Activated T-helper 2 cell treated with anti-CD3 and anti-CD28 coated beads, Interferon-gamma antibody, Interleukin-2, Interleukin-4, amounts not matched to agents 10 μg/mL and 5 μg/mL and 100 μg/mL, durations not matched to agents 14 hours and 24 hours and 36 hours (primary cell): Measurements from ENCODE around the gene PRKCE. TPM values are rescaled to one million over a fixed set of nuclear protein-coding genes. Genes with fewer than 3 reads are reported as not detected.

Source experiments
- DNase-seq: peaks from one replicate; pipeline ENCODE4 v3.0.0; 2021; ENCODE audit warnings: low spot score
- H3K27ac Mint-ChIP-seq: one replicate; pipeline ENCODE4 v1.8.0; 2021; ENCODE audit warnings: mixed read lengths
- H3K27me3 Mint-ChIP-seq: one replicate; pipeline ENCODE4 v1.8.0; 2021; ENCODE audit warnings: low read depth, mixed read lengths
- H3K36me3 Mint-ChIP-seq: one replicate; pipeline ENCODE4 v1.8.0; 2021; ENCODE audit warnings: low read depth, mixed read lengths
- H3K4me1 Mint-ChIP-seq: one replicate; pipeline ENCODE4 v1.8.0; 2021; ENCODE audit warnings: low read depth, mixed read lengths
- H3K4me3 Mint-ChIP-seq: one replicate; pipeline ENCODE4 v1.8.0; 2021; ENCODE audit warnings: low read depth, mild to moderate bottlenecking, moderate library complexity, mixed read lengths
- H3K9me3 Mint-ChIP-seq: one replicate; pipeline ENCODE4 v1.8.0; 2021; ENCODE audit warnings: mixed read lengths
- intact Hi-C: fragments of 100-400 bp; cut with micrococcal nuclease; formaldehyde crosslinking; loops from one replicate; pipeline ENCODE4 v1.15.1; 2023
- total RNA-seq: library from RNA; stranded (reverse); gene quantifications from 2 replicates; pipeline ENCODE4 v1.2.3, GENCODE V29; 2022

The PRKCE gene
- total RNA-seq, 1 donor from 2014 or later, result 21.5 TPM

DNA sequence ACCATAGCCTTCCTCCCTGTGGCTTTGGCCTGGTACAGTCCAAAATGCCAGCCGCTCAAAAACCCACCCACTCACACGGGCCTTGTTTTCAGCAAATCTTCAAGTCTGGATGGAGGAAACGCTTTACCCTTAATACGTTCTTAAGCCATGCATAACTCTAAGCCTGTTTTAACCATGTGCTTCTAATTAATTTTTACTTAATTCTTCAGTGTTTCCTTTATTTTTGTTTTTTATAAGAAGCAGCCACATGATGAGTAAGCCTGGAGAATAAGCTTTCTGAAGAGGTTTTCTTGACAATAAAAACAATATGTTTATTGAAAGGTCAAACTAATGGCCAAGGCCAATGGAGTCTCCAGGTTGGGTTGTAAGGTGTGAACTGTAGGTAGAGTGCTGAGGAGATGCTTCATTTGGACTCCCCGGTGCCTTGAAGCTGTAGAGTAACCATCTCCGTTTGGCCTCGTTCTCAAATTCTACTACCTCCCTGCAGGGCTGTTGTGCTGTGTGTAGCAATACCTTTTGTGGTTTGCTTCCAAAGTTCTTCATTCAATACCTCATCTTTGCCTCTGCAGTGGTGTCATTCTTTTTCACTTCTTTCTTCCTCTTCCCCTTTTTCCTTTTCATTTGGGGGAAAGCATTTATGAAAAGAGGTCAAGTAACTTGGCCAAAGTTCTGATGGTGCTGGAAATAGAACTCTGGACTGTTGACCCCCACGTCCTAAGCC is 113.7 kb downstream of the PRKCE start:
- Mint-ChIP-seq H3K4me1 (no peaks in the 10 kb centered on the region), H3K9me3 (no peaks in the 10 kb centered on the region), H3K27ac (no peak overlapping the region), H3K4me3 (no peak overlapping the region), H3K27me3 (peaks cover 6% of the 10 kb centered on the region), H3K36me3 (no peaks in the 10 kb centered on the region)
- no peak for DNase-seq
- intact Hi-C loops, result no loop called here

DNA sequence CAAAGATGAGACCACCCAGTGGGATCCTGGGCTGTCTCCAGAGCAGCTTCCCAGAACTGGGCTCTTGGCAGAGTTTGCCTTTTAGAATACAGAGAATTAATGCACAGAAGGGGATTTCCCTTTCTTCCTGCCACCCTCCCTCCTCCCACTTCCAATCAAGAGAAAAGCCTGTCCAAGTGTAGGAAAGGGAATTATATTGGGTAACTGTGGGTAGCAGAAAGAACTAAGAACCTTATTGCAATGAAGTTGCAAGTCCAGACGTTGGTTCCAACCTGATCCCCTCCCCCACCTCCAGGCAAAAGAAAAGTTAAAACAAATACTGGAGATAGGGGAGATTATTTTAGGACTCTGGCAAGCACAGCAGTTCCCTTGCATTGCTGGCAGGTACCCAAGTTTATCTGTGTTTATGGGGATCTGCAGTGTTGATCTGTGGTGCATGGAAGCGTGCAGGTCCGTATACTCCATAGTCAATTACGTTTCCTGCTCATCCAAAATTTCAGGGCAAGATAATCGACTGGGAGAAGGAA is 114.3 kb downstream of the PRKCE start:
- H3K4me3 Mint-ChIP-seq, result no peak overlapping the region
- no peaks in the 10 kb centered on the region for H3K4me1 Mint-ChIP-seq
- peaks cover 6% of the 10 kb centered on the region for H3K27me3 Mint-ChIP-seq
- no peaks in the 10 kb centered on the region for H3K36me3 Mint-ChIP-seq
- DNase-seq, result no peak
- intact Hi-C loops, result no loop called here
- H3K27ac Mint-ChIP-seq, result no peak overlapping the region
- H3K9me3 Mint-ChIP-seq, result no peaks in the 10 kb centered on the region

DNA sequence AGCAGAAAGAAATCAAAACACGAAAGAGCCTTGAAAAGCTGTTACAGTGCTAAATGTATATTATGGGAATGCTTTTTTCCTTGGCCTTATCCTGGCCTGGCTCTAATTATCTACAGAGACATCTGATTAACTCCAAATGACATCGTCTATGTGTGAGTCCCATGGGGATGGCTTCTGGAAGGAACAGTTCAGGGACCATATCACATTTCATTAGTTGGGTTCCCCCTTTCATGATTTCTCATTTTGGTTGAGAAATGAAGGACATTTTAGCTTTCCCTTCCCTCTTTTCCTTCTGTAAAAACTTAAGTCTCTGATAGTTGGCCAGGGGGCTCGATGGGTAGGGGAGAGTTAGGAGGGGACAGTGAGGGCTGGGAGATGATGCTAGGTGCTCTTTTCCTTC is 116.7 kb downstream of the PRKCE start:
- Mint-ChIP-seq H3K4me1 (no peaks in the 10 kb centered on the region), H3K27ac (no peak overlapping the region), H3K9me3 (no peaks in the 10 kb centered on the region), H3K36me3 (no peaks in the 10 kb centered on the region), H3K4me3 (no peak overlapping the region), H3K27me3 (peaks cover 6% of the 10 kb centered on the region)
- intact Hi-C loops, result no loop called here
- no peak for DNase-seq

DNA sequence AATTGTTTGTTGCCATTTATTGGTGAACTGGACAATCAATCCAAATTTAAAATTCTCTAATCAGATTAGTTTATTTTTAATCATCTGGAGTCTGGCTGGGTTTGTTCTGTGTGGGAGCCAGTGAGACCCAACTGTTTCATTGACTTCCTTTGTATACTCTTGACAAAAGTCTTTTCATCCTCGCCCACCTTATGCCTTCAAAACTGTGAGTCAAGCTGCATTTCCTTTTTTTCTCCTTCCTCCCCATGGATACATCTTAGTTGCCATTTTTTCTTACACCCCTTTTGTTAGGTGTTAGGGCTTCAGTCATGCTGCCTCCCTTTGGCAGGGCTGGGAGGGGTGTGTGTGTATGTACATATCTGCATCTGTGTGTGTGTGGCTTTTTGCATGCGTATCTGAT is 117.6 kb downstream of the PRKCE start:
- intact Hi-C loops, result no loop called here
- no peak for DNase-seq
- Mint-ChIP-seq H3K27ac (no peak overlapping the region), H3K9me3 (no peaks in the 10 kb centered on the region), H3K27me3 (peaks cover 4% of the 10 kb centered on the region), H3K4me3 (no peak overlapping the region), H3K36me3 (no peaks in the 10 kb centered on the region), H3K4me1 (no peaks in the 10 kb centered on the region)

DNA sequence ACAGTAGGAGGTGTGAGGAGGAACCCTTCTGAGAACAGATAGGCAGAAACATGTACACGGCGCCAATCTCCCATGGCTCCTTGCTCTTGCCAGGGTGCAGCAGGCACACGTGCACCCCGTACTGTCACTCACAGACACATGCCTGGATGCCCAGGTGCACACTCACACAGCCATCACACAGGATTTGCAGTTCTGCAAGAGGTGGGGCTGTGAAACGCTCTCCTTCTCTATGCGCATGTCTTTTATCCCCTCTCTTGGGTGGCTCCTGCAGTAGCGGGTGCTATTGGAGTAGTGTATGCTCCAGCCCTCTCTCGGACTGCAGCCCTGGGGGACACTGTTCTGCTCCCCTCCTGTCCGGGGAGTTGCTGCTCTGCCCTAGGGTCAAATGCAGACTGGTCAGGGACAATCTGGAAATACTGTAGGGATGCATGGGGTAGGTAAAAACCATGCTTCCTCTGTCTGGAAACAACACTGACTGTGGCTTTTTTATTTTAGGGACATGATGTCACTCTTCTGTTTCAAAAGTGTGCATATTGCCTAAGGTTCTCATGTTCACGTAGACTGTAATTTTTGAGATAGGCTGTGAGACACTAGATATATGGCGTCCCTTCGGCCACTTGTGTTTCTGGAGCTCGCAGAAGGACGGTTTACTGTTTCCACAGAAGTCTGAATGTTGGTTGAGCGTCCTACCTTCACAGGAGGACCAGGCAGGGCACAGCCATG is 118.5 kb downstream of the PRKCE start:
- DNase-seq, result no peak
- H3K36me3 Mint-ChIP-seq, result no peaks in the 10 kb centered on the region
- H3K27me3 Mint-ChIP-seq, result peaks cover 4% of the 10 kb centered on the region
- H3K27ac Mint-ChIP-seq, result no peak overlapping the region
- no peaks in the 10 kb centered on the region for H3K4me1 Mint-ChIP-seq
- H3K4me3 Mint-ChIP-seq, result no peak overlapping the region
- intact Hi-C loops, result no loop called here
- H3K9me3 Mint-ChIP-seq, result no peaks in the 10 kb centered on the region

DNA sequence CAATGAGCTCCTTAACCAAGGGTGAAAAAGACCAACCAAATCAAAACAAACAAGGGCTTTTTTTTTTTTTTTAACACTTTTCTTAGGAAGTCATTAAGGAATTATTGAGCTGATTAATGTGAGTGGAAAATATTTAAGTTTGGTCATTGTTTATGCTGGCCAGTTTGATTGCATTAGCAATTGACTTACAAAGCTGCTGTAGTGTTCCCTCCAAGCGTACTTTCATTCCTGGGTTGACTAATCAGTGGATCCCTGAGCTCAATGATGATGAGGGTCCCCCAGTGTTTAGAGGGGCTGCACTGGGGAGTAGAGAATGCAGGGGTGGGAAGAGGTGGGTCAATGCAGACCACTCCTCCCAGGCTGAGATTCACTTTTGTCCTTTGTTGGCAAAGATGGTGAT is 119.3 kb downstream of the PRKCE start:
- intact Hi-C loops, result no loop called here

DNA sequence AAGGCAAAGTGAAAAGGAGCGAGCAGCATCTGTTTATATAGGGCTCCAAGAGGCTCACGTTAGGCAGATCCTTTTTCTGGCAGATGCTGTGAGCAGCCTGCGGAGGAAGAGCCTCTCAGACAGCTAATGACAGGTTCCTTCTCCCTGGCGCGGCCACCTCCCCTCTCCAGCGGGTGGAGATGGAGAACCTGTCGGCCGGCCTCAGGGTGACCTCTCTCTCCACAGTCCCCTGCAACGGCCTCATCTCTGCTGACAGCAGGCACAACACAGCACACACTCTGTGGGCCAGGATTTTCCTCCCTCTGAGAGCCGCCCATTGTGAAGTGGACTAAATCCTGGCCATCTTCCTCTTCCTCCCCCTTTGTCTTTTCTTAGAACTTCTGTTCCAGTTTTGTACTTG is 119.8 kb downstream of the PRKCE start:
- H3K36me3 Mint-ChIP-seq, result no peaks in the 10 kb centered on the region
- intact Hi-C loops, result no loop called here
- no peaks in the 10 kb centered on the region for H3K9me3 Mint-ChIP-seq
- H3K27me3 Mint-ChIP-seq, result peaks cover 4% of the 10 kb centered on the region
- no peak overlapping the region for H3K4me3 Mint-ChIP-seq
- no peak overlapping the region for H3K27ac Mint-ChIP-seq
- no peaks in the 10 kb centered on the region for H3K4me1 Mint-ChIP-seq
- no peak for DNase-seq

More for the DNA sequence above, 119.3 kb downstream of the PRKCE start:
- no peak for DNase-seq
- Mint-ChIP-seq H3K36me3 (no peaks in the 10 kb centered on the region), H3K27ac (no peak overlapping the region), H3K4me3 (no peak overlapping the region), H3K4me1 (no peaks in the 10 kb centered on the region), H3K27me3 (peaks cover 4% of the 10 kb centered on the region), H3K9me3 (no peaks in the 10 kb centered on the region)

DNA sequence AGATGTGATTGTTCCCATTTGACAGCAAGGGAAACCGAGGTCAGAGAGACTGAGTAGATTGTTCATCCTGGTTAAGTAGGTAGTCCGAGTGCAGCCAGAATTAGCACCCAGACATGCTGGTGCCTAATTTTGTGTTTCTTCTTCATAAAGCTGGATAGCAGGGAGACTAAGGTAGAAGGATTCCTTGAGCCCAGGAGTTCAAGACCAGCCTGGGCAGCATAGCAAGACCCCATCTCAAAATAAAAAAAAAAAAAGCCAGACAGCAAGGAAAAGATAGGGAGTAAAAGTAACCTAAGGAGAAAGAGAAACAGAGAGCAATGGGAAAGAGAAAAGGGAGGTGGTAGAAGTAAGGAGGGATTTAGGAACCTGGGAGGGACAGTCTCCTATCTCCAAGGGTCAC is 120.6 kb downstream of the PRKCE start:
- Mint-ChIP-seq H3K9me3 (no peaks in the 10 kb centered on the region), H3K27me3 (peaks cover 4% of the 10 kb centered on the region), H3K4me3 (no peak overlapping the region), H3K4me1 (no peaks in the 10 kb centered on the region), H3K36me3 (no peaks in the 10 kb centered on the region), H3K27ac (no peak overlapping the region)
- intact Hi-C loops, result no loop called here
- DNase-seq, result no peak

DNA sequence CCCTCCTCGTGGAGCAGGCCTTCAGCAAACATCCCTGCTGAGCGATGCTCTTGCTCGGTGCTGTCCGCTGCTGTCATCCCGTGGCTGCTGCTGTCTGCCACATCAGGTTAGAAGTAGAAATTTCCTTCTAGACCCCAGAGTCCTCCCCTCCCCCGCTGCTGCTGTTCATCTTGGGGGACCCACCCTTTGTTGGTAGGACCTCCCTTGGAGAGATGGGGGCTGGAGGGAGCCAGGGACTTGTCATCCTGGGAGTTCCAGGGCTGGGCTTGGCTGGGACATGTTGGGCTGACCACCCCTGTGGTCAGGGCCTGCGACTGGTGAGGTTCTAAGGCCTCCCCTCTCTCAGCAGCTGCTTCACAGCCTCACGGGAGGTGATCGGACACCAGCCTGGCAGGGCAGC is 122.4 kb downstream of the PRKCE start:
- Mint-ChIP-seq H3K4me3 (no peak overlapping the region), H3K27ac (no peak overlapping the region), H3K36me3 (no peaks in the 10 kb centered on the region), H3K9me3 (no peaks in the 10 kb centered on the region), H3K4me1 (peaks cover 4% of the 10 kb centered on the region), H3K27me3 (peaks cover 4% of the 10 kb centered on the region)
- no peak for DNase-seq
- intact Hi-C loops, result no loop called here

DNA sequence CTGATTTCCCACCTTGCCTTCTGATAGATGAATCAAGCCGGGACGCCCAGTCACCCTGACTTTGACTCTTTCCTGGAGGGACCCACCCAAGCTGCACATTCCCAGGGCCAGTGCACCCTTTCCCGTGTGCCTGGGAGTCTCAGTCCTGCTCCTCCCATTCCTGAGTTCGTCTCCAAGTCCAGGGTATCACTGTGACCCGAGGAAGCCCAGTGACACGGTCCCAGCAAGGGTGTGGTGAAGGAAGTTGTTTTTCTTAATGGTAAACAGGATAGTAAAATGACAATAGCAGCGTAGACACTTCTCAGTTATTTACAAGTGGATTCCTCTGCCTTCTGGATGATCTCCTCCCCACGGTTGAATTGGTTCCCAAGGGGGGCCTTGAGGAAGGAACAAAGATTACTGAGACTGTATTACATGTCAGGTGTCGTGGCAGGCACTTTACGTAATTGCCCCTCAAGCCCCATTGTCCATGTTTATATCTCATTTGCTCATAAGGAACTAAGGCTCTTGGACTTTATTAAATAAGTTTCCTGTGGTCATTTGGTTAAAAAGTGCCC is 123.3 kb downstream of the PRKCE start:
- Mint-ChIP-seq H3K4me1 (peaks cover 4% of the 10 kb centered on the region), H3K4me3 (no peak overlapping the region), H3K9me3 (no peaks in the 10 kb centered on the region), H3K27ac (no peak overlapping the region), H3K36me3 (no peaks in the 10 kb centered on the region), H3K27me3 (peaks cover 3% of the 10 kb centered on the region)
- DNase-seq, result no peak
- intact Hi-C loops, result no loop called here

DNA sequence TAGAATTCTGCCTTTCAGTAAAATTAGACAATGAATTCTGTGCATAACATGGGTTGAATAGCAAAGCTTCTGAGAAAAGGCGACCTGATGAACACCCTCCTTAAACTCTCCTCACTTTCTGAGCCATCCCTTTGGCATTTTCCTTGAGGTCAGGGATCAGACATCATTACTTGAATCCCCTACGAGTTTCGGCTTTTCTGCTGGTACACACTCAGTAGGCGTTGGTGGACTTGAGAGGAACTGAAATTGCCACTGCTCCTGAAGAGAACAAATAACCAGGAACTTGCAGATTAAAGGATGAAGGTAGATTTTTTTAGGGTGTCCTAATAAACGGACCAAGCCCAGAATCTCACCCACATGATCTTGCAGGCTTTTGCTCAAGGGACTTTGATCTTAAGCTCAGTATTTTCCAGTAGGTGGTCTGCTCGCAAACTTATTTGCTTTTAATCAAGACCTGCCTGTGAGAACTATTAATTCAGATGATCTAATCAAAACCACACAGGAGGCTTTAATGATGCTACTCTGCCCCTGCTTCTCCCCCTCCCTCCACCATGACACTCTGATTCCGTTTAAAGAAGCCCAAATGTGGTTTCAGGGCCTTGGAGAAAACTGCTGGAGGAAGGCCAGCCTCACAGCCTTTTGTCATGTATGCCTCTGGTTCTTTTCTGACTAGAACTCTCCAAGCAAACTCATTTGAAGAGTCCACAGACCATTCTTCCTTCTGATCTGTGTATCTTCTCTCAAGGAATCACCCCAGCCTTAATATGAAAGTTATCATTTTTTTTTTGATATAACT is 124.9 kb downstream of the PRKCE start:
- Mint-ChIP-seq H3K4me3 (no peak overlapping the region), H3K27me3 (no peaks in the 10 kb centered on the region), H3K4me1 (peaks cover 14% of the 10 kb centered on the region), H3K36me3 (no peaks in the 10 kb centered on the region), H3K27ac (no peak overlapping the region), H3K9me3 (no peaks in the 10 kb centered on the region)
- intact Hi-C loops, result no loop called here
- no peak for DNase-seq

DNA sequence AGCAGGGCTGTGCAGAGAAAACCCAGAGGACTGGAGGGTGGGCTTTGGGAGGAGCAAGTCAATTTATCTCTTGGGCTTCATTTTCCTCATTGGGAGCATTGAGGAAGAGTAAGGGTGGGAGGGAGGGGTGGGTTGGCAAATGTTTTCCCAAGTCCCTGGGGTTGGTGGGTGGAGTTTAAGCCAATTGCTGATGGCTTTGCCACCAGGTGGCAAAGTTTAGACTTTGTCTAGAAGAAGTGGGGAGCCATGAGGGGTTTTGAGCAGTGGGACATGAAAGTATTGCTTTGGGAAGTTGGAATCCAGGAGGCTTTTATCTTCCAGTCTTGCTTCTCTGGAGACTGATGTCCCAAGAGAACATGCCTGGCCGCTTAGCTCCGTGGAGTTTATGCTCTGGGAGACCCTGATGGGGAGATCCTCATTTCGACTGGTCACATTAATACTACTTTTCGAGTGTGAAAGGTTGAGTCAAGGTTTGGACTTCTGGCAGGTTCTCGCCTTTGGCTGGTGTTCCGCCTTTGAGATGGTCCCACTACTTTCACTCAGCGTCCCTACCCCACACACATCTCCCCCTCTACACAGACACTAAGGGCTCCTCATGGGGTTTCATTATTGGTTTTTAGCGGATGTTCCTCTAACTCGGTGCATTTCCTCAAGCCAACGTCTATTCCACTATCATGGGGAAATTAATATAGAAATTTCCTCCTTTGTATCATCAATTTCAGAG is 126.7 kb downstream of the PRKCE start:
- intact Hi-C loops, result loop anchor here (1.0 to 2.0 kb wide), 2 partner anchors 135 to 159 kb away; no protein-coding TSS in a partner anchor
- Mint-ChIP-seq H3K27me3 (no peaks in the 10 kb centered on the region), H3K36me3 (no peaks in the 10 kb centered on the region), H3K9me3 (no peaks in the 10 kb centered on the region), H3K4me3 (no peak overlapping the region), H3K4me1 (peaks cover 14% of the 10 kb centered on the region), H3K27ac (no peak overlapping the region)
- no peak for DNase-seq
